Liver (tissue), 9 donors: ENCODE results near the gene NCK2. TPM values are rescaled to one million over a fixed set of nuclear protein-coding genes. Genes with fewer than 3 reads are reported as not detected.

Source experiments
- DNase-seq: peaks from one replicate; pipeline ENCODE4 v3.0.0-alpha.2; 2017; ENCODE audit warnings: low spot score
- H3K27ac ChIP-seq, 2 donors: one replicate each; pipeline ENCODE4 v1.7.0; 2013; ENCODE audit warnings: inconsistent platforms in 2 of 2, low read length in 2 of 2, control low read depth in 1 of 2, low read depth in 1 of 2, mild to moderate bottlenecking in 1 of 2
- H3K27me3 ChIP-seq, 4 donors: one replicate each; pipeline versions ENCODE4 v1.6.1 to v1.7.0; 2013; ENCODE audit warnings: low read length in 3 of 4, inconsistent platforms in 1 of 4, mild to moderate bottlenecking in 1 of 4, moderate library complexity in 1 of 4; ENCODE audit not compliant: control insufficient read depth in 4 of 4, insufficient read depth in 4 of 4
- H3K36me3 ChIP-seq, 4 donors: one replicate each; pipeline versions ENCODE4 v1.6.1 to v1.7.0; 2013; ENCODE audit warnings: low read length in 3 of 4, mild to moderate bottlenecking in 3 of 4, low read depth in 1 of 4, moderate library complexity in 1 of 4; ENCODE audit not compliant: control insufficient read depth in 4 of 4, insufficient read depth in 3 of 4
- H3K4me1 ChIP-seq, 4 donors: one replicate each; pipeline versions ENCODE4 v1.6.1 to v1.7.0; 2013; ENCODE audit warnings: low read length in 3 of 4, mild to moderate bottlenecking in 3 of 4, moderate library complexity in 1 of 4; ENCODE audit not compliant: control insufficient read depth in 4 of 4, insufficient read depth in 4 of 4
- H3K4me3 ChIP-seq, 3 donors: one replicate each; pipeline versions ENCODE4 v1.6.1 to v1.7.0; 2013; ENCODE audit warnings: low read length in 3 of 3, control low read depth in 1 of 3, low read depth in 1 of 3, mild to moderate bottlenecking in 1 of 3
- H3K9ac ChIP-seq, 2 donors: one replicate each; pipeline ENCODE4 v1.7.0; 2013; ENCODE audit warnings: low read length in 2 of 2, mild to moderate bottlenecking in 2 of 2, moderate library complexity in 2 of 2, control low read depth in 1 of 2, low read depth in 1 of 2
- H3K9me3 ChIP-seq, 4 donors: one replicate each; pipeline versions ENCODE4 v1.6.1 to v1.7.0; 2013; ENCODE audit warnings: low read length in 3 of 4; ENCODE audit not compliant: control insufficient read depth in 4 of 4
- ATF3 ChIP-seq: IDR thresholded peaks from 2 replicates; pipeline ENCODE4 v1.6.1; 2016; ENCODE audit warnings: antibody characterized with exemption
- CTCF ChIP-seq: fragments of 150-350 bp; IDR thresholded peaks from 2 replicates; pipeline ENCODE4 v1.5.1; 2017; ENCODE audit warnings: improper control_type of control experiment, low read depth, low read length; ENCODE audit not compliant: missing input control
- EGR1 ChIP-seq, 2 donors: IDR thresholded peaks; 2 replicates each; pipeline ENCODE4 v1.6.1; 2016 to 2018; ENCODE audit warnings: antibody characterized with exemption in 2 of 2, low read depth in 2 of 2
- FOXA1 ChIP-seq: IDR thresholded peaks from 2 replicates; pipeline ENCODE4 v1.6.1; 2016; ENCODE audit warnings: antibody characterized with exemption
- FOXA2 ChIP-seq: IDR thresholded peaks from 2 replicates; pipeline ENCODE4 v1.6.1; 2016; ENCODE audit warnings: antibody characterized with exemption
- GABPA ChIP-seq, 2 donors: IDR thresholded peaks in 1 of 2; conservative IDR thresholded peaks in 1 of 2; 2 replicates each; pipeline ENCODE4 v1.6.1; 2016; ENCODE audit warnings: antibody characterized with exemption in 2 of 2, mild to moderate bottlenecking in 1 of 2, moderate library complexity in 1 of 2
- HNF4A ChIP-seq, 2 donors: conservative IDR thresholded peaks; 2 replicates each; pipeline ENCODE4 v1.6.1; 2016; ENCODE audit warnings: antibody characterized with exemption in 2 of 2, mild to moderate bottlenecking in 2 of 2
- HNF4G ChIP-seq: IDR thresholded peaks from 2 replicates; pipeline ENCODE4 v1.6.1; 2016; ENCODE audit warnings: antibody characterized with exemption
- JUND ChIP-seq, 2 donors: IDR thresholded peaks; 2 replicates each; pipeline ENCODE4 v1.6.1; 2016; ENCODE audit warnings: antibody characterized with exemption in 2 of 2
- MAX ChIP-seq: IDR thresholded peaks from 2 replicates; pipeline ENCODE4 v1.6.1; 2016; ENCODE audit warnings: antibody characterized with exemption
- NR2F2 ChIP-seq: IDR thresholded peaks from 2 replicates; pipeline ENCODE4 v1.6.1; 2016; ENCODE audit warnings: antibody characterized with exemption
- RAD21 ChIP-seq, 2 donors: IDR thresholded peaks; 2 replicates each; pipeline ENCODE4 v1.6.1; 2016; ENCODE audit warnings: antibody characterized with exemption in 2 of 2, mild to moderate bottlenecking in 2 of 2
- REST ChIP-seq: IDR thresholded peaks from 2 replicates; pipeline ENCODE4 v1.6.1; 2016; ENCODE audit warnings: antibody characterized with exemption, mild to moderate bottlenecking
- RXRA ChIP-seq, 2 donors: IDR thresholded peaks; 2 replicates each; pipeline ENCODE4 v1.6.1; 2017 to 2018; ENCODE audit warnings: antibody characterized with exemption in 2 of 2, mild to moderate bottlenecking in 1 of 2
- SP1 ChIP-seq: IDR thresholded peaks from 2 replicates; pipeline ENCODE4 v1.6.1; 2018; ENCODE audit warnings: antibody characterized with exemption, mild to moderate bottlenecking
- TAF1 ChIP-seq: conservative IDR thresholded peaks from 2 replicates; pipeline ENCODE4 v1.6.1; 2016; ENCODE audit warnings: antibody characterized with exemption, mild to moderate bottlenecking
- YY1 ChIP-seq: IDR thresholded peaks from 2 replicates; pipeline ENCODE4 v1.6.1; 2016; ENCODE audit warnings: antibody characterized with exemption, mild to moderate bottlenecking
- ZBTB33 ChIP-seq: IDR thresholded peaks from 2 replicates; pipeline ENCODE4 v1.6.1; 2016; ENCODE audit warnings: antibody characterized with exemption
- WGBS: extraction: QIAGEN DNeasy Blood & Tissue Kit; methylation state at CpG from one replicate; pipeline ENCODE4 v1.1.7; 2013; 5-methylcytosine and 5-hydroxymethylcytosine counted together
- polyA plus RNA-seq, 2 donors: library from polyadenylated mRNA; stranded (reverse) in 1 of 2; unstranded in 1 of 2; fragments of 200-250 nt in 1 of 2; fragments of >200 nt in 1 of 2; fragmentation: Nextera tagmentation in 1 of 2; extraction: Ambion mirVana in 1 of 2; gene quantifications; one replicate each; pipeline versions ENCODE4 v1.2.1 to v1.2.3, GENCODE V29; 2013 to 2015
- total RNA-seq, 2 donors: library from RNA; depleted of rRNA; stranded (reverse); fragments of >200 nt; gene quantifications; one replicate each; pipeline ENCODE4 v1.2.3, GENCODE V29; 2014
- donor health status: healthy.
- donor health status: healthy.
- donor health status: healthy.
- donor health status: healthy.
- donor health status: healthy.

NCK2 gene
- total and polyA plus RNA-seq, 4 donors, result 3.4 to 15.0 (median 10.7) TPM

- Histone ChIP-seq H3K27ac (peak overlapping the region in 1 of 2 donors; percentile 11), H3K4me3 (no peak overlapping the region), H3K4me1 (peaks cover 0 to 26% (median 13%) of the 10 kb centered on the region in 4 donors), H3K9ac (no peak overlapping the region), H3K27me3 (no peaks in the 10 kb centered on the region), H3K9me3 (no peaks in the 10 kb centered on the region), H3K36me3 (no peaks in the 10 kb centered on the region)
- no peak for TF ChIP-seq RXRA (IDR thresholded peaks at IDR 0.05)
- TF ChIP-seq ZBTB33, result no peak
- no peak for TF ChIP-seq CTCF
- no peak for TF ChIP-seq NR2F2
- no peak for TF ChIP-seq HNF4G
- TF ChIP-seq FOXA2, result no peak
- no peak for TF ChIP-seq YY1
- no peak for TF ChIP-seq RAD21 (IDR thresholded peaks at IDR 0.05)
- TF ChIP-seq TAF1, result no peak
- no peak for TF ChIP-seq EGR1 (IDR thresholded peaks at IDR 0.05; ENCODE audit: low read depth in 2 of 2)
- no peak for TF ChIP-seq MAX
- TF ChIP-seq SP1, result no peak
- TF ChIP-seq FOXA1, result no peak
- no peak for TF ChIP-seq JUND (IDR thresholded peaks at IDR 0.05)
- no peak for TF ChIP-seq ATF3
- no peak for TF ChIP-seq GABPA (IDR thresholded peaks at IDR 0.05 in 1 of 2, conservative IDR thresholded peaks at IDR 0.05 in 1 of 2)
- no peak for TF ChIP-seq HNF4A (conservative IDR thresholded peaks at IDR 0.05)
- no peak for DNase-seq
These were observed 52.1 kb downstream of the NCK2 start for GRCh38 chr2:105796791-105797190.

GRCh38 chr2:105797298-105797819 lies 52.6 kb downstream of the NCK2 start:
- Histone ChIP-seq H3K36me3 (no peaks in the 10 kb centered on the region), H3K4me3 (no peak overlapping the region)
- no peak for DNase-seq

More at GRCh38 chr2:105797298-105797819, 52.6 kb downstream of the NCK2 start:
- H3K9me3 ChIP-seq, result no peaks in the 10 kb centered on the region
- no peaks in the 10 kb centered on the region for H3K27me3 ChIP-seq
- 73% methylated on average over 7 of the region's 7 CpGs for WGBS
- peak overlapping the region; percentile 40 to 56 for H3K27ac ChIP-seq
- peaks cover 0 to 27% (median 13%) of the 10 kb centered on the region in 4 donors for H3K4me1 ChIP-seq
- H3K9ac ChIP-seq, result no peak overlapping the region
- no peak for TF ChIP-seq HNF4G
- no peak for TF ChIP-seq TAF1
- no peak for TF ChIP-seq REST
- TF ChIP-seq HNF4A (conservative IDR thresholded peaks at IDR 0.05), result no peak
- TF ChIP-seq SP1, result no peak
- no peak for TF ChIP-seq ATF3
- no peak for TF ChIP-seq RXRA (IDR thresholded peaks at IDR 0.05)
- TF ChIP-seq CTCF, result no peak
- TF ChIP-seq JUND (IDR thresholded peaks at IDR 0.05), result no peak
- TF ChIP-seq GABPA (IDR thresholded peaks at IDR 0.05 in 1 of 2, conservative IDR thresholded peaks at IDR 0.05 in 1 of 2), result no peak
- no peak for TF ChIP-seq YY1
- no peak for TF ChIP-seq NR2F2
